K562 (cell line): ENCODE results near the gene TPK1. TPM values are rescaled to one million over a fixed set of nuclear protein-coding genes. Genes with fewer than 3 reads are reported as not detected.

Experiments used
- ATAC-seq: fragments of 200-7000 bp; cut with Tn5 transposase; 3 replicates; pipeline ENCODE4 v1.9.1; 2020; ENCODE audit warnings: moderate library complexity
- BruUV-seq: library from RNA; stranded (reverse); fragments of 400-500 nt; replicated peaks from 2 replicates; lab custom pipeline; 2021; lab: Mats Ljungman, UMichigan
- CTCF ChIA-PET: fragments of 300-600 bp; formaldehyde crosslinking; extraction: SDS; loops from one replicate; lab custom pipeline; 2021; ENCODE audit warnings: low intra/inter-chr PET ratio; lab: Yijun Ruan, JAX
- POLR2A ChIA-PET: fragments of 300-600, 350-650 bp; sonication (Branson Sonifier 250); formaldehyde crosslinking; extraction: SDS; loops from one replicate; lab custom pipeline; 2021; ENCODE audit warnings: antibody characterized with exemption, inconsistent platforms; lab: Yijun Ruan, JAX
- DNase-seq, 4 experiments: peaks; one replicate each; pipeline versions ENCODE4 v3.0.0 to v3.0.0-alpha.2; 2011 to 2018; ENCODE audit warnings: low spot score in 3 of 4, mixed read lengths in 3 of 4; ENCODE audit errors: extremely low read depth in 1 of 4
- FAIRE-seq: peaks from 2 replicates; lab custom pipeline; 2011; peaks lifted over from hg19 to GRCh38; lab: Jason Lieb, UNC
- H2AFZ ChIP-seq: 2 replicates; pipeline ENCODE4 v1.6.0; 2011; ENCODE audit warnings: low read depth, low read length, control low read depth, inconsistent platforms
- H3K27ac ChIP-seq: fragments of 200-600 bp; 3 replicates; pipeline ENCODE4 v1.8.0; 2011; ENCODE audit warnings: low read depth, mild to moderate bottlenecking, control low read depth, inconsistent platforms, low read length, moderate library complexity, mixed read lengths; ENCODE audit errors: extremely low read depth
- H3K27me3 ChIP-seq, 2 experiments: fragments of 300-600 bp in 1 of 2; 2 replicates in 1 of 2; 3 replicates in 1 of 2; pipeline versions ENCODE4 v1.6.0 to v1.8.0; 2011; ENCODE audit warnings: inconsistent platforms in 2 of 2, low read length in 2 of 2, mild to moderate bottlenecking in 1 of 2, mixed read lengths in 1 of 2, moderate library complexity in 1 of 2; ENCODE audit not compliant: control insufficient read depth in 2 of 2, insufficient read depth in 2 of 2
- H3K36me3 ChIP-seq: fragments of 300-600 bp; 3 replicates; pipeline ENCODE4 v1.8.0; 2011; ENCODE audit warnings: mild to moderate bottlenecking, low read length, inconsistent platforms; ENCODE audit not compliant: control insufficient read depth, insufficient read depth
- H3K4me1 ChIP-seq, 2 experiments: fragments of 200-600 bp in 1 of 2; replicated peaks in 1 of 2; 2 replicates in 1 of 2; 3 replicates in 1 of 2; pipeline versions ENCODE4 v1.5.1 to v1.8.0; 2011; ENCODE audit warnings: inconsistent platforms in 2 of 2, low read length in 2 of 2, mild to moderate bottlenecking in 1 of 2, mixed read lengths in 1 of 2, moderate library complexity in 1 of 2; ENCODE audit not compliant: control insufficient read depth in 2 of 2, insufficient read depth in 2 of 2
- H3K4me2 ChIP-seq: 2 replicates; pipeline ENCODE4 v1.6.1; 2011; ENCODE audit warnings: low read length, control low read depth, inconsistent platforms, mixed read lengths; ENCODE audit not compliant: insufficient read depth
- H3K4me3 ChIP-seq: fragments of 200-600 bp; sonication (generic), shearing (Covaris generic); 2 replicates; pipeline ENCODE4 v1.5.1; 2016; ENCODE audit warnings: control low read depth, inconsistent platforms
- H3K79me2 ChIP-seq: fragments of 200-600 bp; 3 replicates; pipeline ENCODE4 v1.8.0; 2011; ENCODE audit warnings: low read length, inconsistent platforms; ENCODE audit not compliant: control insufficient read depth, insufficient read depth
- H3K9ac ChIP-seq, 2 experiments: 2 replicates each; pipeline versions ENCODE4 v1.6.0 to v1.6.1; 2011; ENCODE audit warnings: low read depth in 2 of 2, low read length in 2 of 2, control low read depth in 1 of 2, inconsistent platforms in 1 of 2, mild to moderate bottlenecking in 1 of 2, mixed read lengths in 1 of 2; ENCODE audit not compliant: insufficient read depth in 1 of 2
- H3K9me1 ChIP-seq: one replicate; pipeline ENCODE4 v1.6.0; 2011; ENCODE audit warnings: inconsistent platforms, mild to moderate bottlenecking, low read length, moderate library complexity; ENCODE audit not compliant: control insufficient read depth, insufficient read depth
- H3K9me3 ChIP-seq: replicated peaks from 2 replicates; pipeline ENCODE4 v1.5.1; 2011; ENCODE audit warnings: low read depth, low read length, inconsistent platforms; ENCODE audit not compliant: control insufficient read depth, insufficient read depth
- H4K20me1 ChIP-seq: replicated peaks from 2 replicates; pipeline ENCODE4 v1.6.1; 2011; ENCODE audit warnings: low read length, inconsistent platforms, mixed read lengths; ENCODE audit not compliant: control insufficient read depth, insufficient read depth
- CTCF ChIP-seq, 3 experiments: IDR thresholded peaks in 2 of 3; conservative IDR thresholded peaks in 1 of 3; 2 replicates each; pipeline ENCODE4 v1.5.1; 2011 to 2012; ENCODE audit warnings: low read length in 3 of 3, mild to moderate bottlenecking in 3 of 3, control low read depth in 2 of 3, improper control_type of control experiment in 1 of 3, inconsistent platforms in 1 of 3, low read depth in 1 of 3, mixed read lengths in 1 of 3, moderate library complexity in 1 of 3; ENCODE audit not compliant: insufficient read depth in 2 of 3
- E4F1 ChIP-seq: fragments of 250-450 bp; sonication (Bioruptor Pico); IDR thresholded peaks from 2 replicates; pipeline ENCODE4 v1.5.0; 2021; ENCODE audit warnings: mild to moderate bottlenecking, borderline replicate concordance
- KLF16 ChIP-seq: IDR thresholded peaks from 2 replicates; pipeline ENCODE4 v1.6.1; 2016; ENCODE audit warnings: antibody characterized with exemption
- REST ChIP-seq, 2 experiments: fragments of 450-650 bp; formaldehyde crosslinking in 1 of 2; IDR thresholded peaks; 2 replicates each; pipeline versions ENCODE4 v1.4.0 to v1.6.1; 2014 to 2020; ENCODE audit warnings: mild to moderate bottlenecking in 2 of 2, borderline replicate concordance in 1 of 2, low read depth in 1 of 2
- RFX5 ChIP-seq: IDR thresholded peaks from 2 replicates; pipeline ENCODE4 v1.6.1; 2011; ENCODE audit warnings: low read depth, mild to moderate bottlenecking, improper control_type of control experiment, low read length
- ZNF143 ChIP-seq: sonication (generic); formaldehyde crosslinking; IDR thresholded peaks from 2 replicates; pipeline ENCODE4 v1.9.0; 2022; ENCODE audit warnings: mild to moderate bottlenecking, missing genetic modification reagents
- ZNF431 ChIP-seq: sonication (generic); formaldehyde crosslinking; IDR thresholded peaks from 2 replicates; pipeline ENCODE4 v1.8.0; 2022; ENCODE audit warnings: mild to moderate bottlenecking, missing genetic modification reagents
- WGBS: fragments of 100-300 bp; shearing (Covaris generic); methylation state at CpG from one replicate; pipeline ENCODE4 v1.1.6; 2016; ENCODE audit warnings: low coverage, mixed read lengths; ENCODE audit not compliant: insufficient coverage; ENCODE audit errors: missing lambda C conversion rate; 5-methylcytosine and 5-hydroxymethylcytosine counted together
- in situ Hi-C: fragments of 300-500 bp; cut with MboI; formaldehyde crosslinking; loops from 4 replicates; pipeline ENCODE4 v1.15.0; 2018; ENCODE audit warnings: inconsistent platforms, mixed read lengths
- intact Hi-C: fragments of 100-400 bp; cut with micrococcal nuclease; formaldehyde crosslinking; loops from 2 replicates; pipeline ENCODE4 v1.14.2; 2022
- polyA plus RNA-seq, 8 experiments: library from polyadenylated mRNA; depleted of rRNA in 4 of 8; stranded (reverse) in 5 of 8; unstranded in 3 of 8; fragments of >200 nt; fragmentation: Nextera tagmentation in 2 of 8; fragmentation: Illumina TruSeq in 1 of 8; extraction: Ambion mirVana in 2 of 8; extraction: Trizol in 1 of 8; gene quantifications; 2 replicates each; pipeline versions ENCODE4 v1.2.1 to v1.2.3, GENCODE V29; 2011 to 2014; ENCODE audit warnings: inconsistent platforms in 1 of 8, missing spikeins in 1 of 8
- total RNA-seq, 7 experiments: library from RNA; depleted of rRNA in 6 of 7; stranded (reverse); fragments of >200 nt in 6 of 7; fragmentation: Illumina TruSeq in 2 of 7; extraction: Trizol in 2 of 7; gene quantifications; 2 replicates each; pipeline versions ENCODE4 v1.2.1 to v1.2.3, GENCODE V29; 2011 to 2021; ENCODE audit warnings: low replicate concordance in 1 of 7

The TPK1 gene
- total and polyA plus RNA-seq, 9 of the 15 experiments (the other 6 are each of a cell fraction or from before 2014, with no cell fraction given) = 5.1 to 16.2 (median 9.2) TPM

DNA sequence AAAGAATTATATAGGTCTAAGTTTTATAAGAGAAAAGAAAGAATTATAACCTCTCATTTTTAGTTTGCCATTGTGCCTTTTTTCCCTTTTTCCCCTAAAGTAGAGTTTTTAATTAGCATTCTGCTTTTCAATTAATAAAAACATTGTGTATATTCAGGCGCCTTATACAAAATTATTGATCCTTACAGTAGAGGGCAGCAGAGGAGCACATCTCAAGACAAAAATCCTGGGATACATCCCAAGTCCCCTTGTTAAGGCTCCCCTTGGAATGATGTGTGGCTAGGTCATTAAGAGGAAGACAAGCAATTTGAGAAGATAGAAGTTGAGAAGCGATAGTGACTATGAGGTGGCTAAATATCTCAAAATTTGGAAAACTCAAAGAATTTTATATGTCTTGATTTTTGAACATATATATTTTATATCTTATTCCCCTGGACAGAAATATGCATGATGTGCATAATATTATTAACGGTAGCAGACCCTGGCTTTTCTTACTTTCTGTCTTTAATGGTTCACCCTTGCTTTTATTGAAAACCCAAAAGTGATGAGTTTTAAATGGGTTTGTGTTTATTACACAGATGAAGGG is 19.1 kb upstream of the TPK1 start:
- intact Hi-C loops = loop anchor here (1.0 to 10.0 kb wide), 3 partner anchors 42 to 760 kb away; no protein-coding TSS in a partner anchor
- H3K27me3 ChIP-seq = no peaks in the 10 kb centered on the region
- H3K4me2 ChIP-seq = no peak overlapping the region
- ChIA-PET POLR2A (interaction anchor here (0.7 kb wide), 1 partner anchor 21 kb away, joined by 3 read pairs; no protein-coding TSS in a partner anchor), CTCF (interaction anchor here (0.6 kb wide), 1 partner anchor 89 kb away, joined by 4 read pairs; no protein-coding TSS in a partner anchor)
- ATAC-seq = peak; percentile 72
- H2AFZ ChIP-seq = no peak overlapping the region
- H3K27ac ChIP-seq = no peak overlapping the region
- peak; percentile 22 to 45 (median 40) for DNase-seq
- BruUV-seq = no TSS peak
- H4K20me1 ChIP-seq = no peaks in the 10 kb centered on the region
- in situ Hi-C loops = no loop called here
- no peak overlapping the region for H3K9ac ChIP-seq
- no peaks in the 10 kb centered on the region for H3K9me3 ChIP-seq
- 1% methylated on average over 3 of the region's 3 CpGs for WGBS
- FAIRE-seq = peak; percentile 37
- H3K36me3 ChIP-seq = no peaks in the 10 kb centered on the region
- no peaks in the 10 kb centered on the region for H3K4me1 ChIP-seq
- no peaks in the 10 kb centered on the region for H3K9me1 ChIP-seq
- no peak overlapping the region for H3K4me3 ChIP-seq
- no peaks in the 10 kb centered on the region for H3K79me2 ChIP-seq
- TF ChIP-seq ZNF143 (CRISPR knock-in tag) = no peak
- peak; percentile 30; the same call in 1 of the 2 replicates for TF ChIP-seq KLF16
- TF ChIP-seq CTCF (IDR thresholded peaks at IDR 0.05 in 2 of 3, conservative IDR thresholded peaks at IDR 0.05 in 1 of 3; ENCODE audit: insufficient read depth in 2 of 3, low read depth in 1 of 3, low read length in 3 of 3) = peak; percentile 38 to 65 (median 55); a peak in 5 of 6 replicates
- TF ChIP-seq REST (IDR thresholded peaks at IDR 0.05; ENCODE audit: borderline replicate concordance) = peak; percentile 50; the same call in 1 of the 2 replicates
- no peak for TF ChIP-seq REST (CRISPR knock-in tag; IDR thresholded peaks at IDR 0.05; ENCODE audit: low read depth)
- no peak for TF ChIP-seq ZNF431 (CRISPR knock-in tag)
- no peak for TF ChIP-seq E4F1 (CRISPR knock-in tag)
- no peak for TF ChIP-seq RFX5
